Measurements from ENCODE around the gene BST1.

Gene BST1

GRCh38 chr4:15676899-15677298, 26.0 kb upstream of the BST1 start:
- DNase-seq: no peak

DNA sequence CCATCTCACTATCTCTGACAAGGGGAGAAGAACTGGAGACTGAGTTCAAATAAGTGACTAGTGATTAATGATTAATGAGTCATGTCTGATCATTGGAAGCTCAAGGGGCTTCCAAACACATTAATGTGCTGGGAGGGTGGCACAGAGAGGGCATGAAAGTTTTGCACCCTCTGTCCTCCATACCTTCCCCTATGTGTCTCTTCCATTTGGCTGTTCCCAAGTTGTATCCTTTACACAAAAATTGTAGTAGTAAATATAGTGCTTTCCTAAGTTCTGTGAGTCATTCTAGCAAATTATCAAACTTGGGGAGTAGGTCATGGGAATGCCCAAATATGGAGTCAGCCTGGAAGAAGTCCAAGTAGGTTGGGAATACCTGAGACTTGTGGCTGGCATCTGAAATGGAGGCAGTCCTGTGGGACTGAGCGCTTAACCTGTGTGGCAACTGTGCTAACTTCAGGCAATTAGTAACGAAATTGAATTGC, 25.3 kb upstream of the BST1 start:
- no peak for DNase-seq

- DNase-seq: no peak
Observed at GRCh38 chr4:15681067-15681371, 21.8 kb upstream of the BST1 start.

GRCh38 chr4:15681372-15682241, 21.3 kb upstream of the BST1 start, which contains the start of gene FAM200B:
FAM200B (plus strand) TSS chr4:15681827; CDS start chr4:15686978, 5,151 bp downstream.
- DNase-seq: peak; percentile 96 to 98

DNA sequence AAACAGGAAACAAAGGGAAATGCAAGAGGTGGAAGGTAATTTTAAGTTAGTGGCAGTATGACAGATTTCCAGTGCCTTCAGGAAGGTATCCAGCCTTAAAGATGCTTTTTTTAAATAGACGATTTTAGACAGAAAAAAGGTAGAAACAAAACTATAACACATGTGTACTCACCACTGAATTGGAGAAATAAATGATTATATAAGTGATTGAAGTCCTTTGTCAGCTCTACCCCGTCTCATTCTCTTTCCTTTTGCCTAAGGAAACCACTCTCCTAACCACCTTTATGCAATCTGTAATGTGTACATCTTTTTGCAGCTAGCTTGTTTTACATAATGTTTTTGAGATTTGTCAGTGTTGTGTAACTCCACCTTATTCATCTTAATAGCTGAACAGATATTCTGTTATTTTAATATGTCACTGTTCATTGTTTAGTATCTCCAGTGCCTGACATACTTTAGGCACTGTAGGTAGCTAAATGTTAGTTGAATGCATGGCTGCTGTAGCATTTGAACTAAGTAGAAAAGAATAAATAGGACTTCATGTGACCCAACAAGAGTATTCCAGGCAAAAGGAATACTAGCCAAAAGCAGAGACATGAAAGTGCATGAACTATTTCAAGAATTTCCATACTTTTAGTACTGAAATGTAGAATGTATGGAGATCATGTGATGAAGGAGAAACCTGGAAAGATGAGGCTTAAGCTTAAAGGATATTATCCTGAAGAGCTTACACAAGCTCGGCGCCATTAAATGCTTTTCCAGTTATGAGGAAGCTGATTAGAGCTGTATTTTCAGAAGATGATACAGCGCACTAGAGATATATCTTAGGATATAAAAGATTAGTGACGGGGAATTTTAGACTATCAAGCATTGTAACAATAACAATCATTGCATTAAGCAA, 20.4 kb upstream of the BST1 start:
- peak in 1 of 2 experiments; percentile 44 for DNase-seq

- peak; percentile 32 to 49 for DNase-seq
Observed at GRCh38 chr4:15683143-15683495, 19.7 kb upstream of the BST1 start.

DNA sequence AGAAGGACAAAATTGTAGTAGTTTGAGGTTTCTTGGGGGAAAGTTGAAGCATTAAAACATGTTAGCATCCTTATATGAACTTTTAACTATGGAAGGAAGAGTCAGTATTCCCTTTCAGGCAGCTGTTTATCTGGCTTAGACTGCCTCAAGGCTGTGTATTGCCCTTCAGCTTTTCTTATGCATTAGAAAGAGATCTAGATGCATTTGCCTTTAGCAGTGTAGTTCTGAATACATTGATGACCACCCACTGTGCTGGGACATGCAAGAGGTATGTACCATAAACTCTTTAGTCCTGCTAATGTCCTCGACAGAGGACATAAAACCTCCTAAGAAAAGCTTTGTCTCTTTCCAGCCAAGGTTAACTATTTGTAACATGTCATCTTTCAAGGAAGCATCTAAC, 18.4 kb upstream of the BST1 start:
- no peak for DNase-seq

DNA sequence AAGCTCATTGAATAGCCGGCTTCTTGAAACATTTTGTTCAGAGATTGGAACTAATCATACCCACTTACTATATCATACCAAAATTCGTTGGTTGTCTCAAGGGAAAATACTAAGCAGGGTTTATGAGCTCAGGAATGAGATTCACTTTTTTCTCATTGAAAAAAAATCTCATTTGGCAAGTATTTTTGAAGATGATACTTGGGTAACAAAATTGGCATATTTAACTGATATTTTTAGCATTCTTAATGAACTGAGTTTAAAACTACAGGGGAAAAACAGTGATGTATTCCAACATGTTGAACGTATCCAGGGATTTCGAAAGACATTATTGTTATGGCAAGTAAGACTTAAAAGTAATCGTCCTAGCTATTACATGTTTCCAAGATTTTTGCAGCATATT, 14.8 kb upstream of the BST1 start:
- no peak for DNase-seq

GRCh38 chr4:15689540-15689939, 13.3 kb upstream of the BST1 start:
- peak; percentile 15 to 45 for DNase-seq

GRCh38 chr4:15690020-15690809, 12.7 kb upstream of the BST1 start:
- DNase-seq: peak; percentile 10 to 24

GRCh38 chr4:15691346-15692135, 11.3 kb upstream of the BST1 start:
- peak; percentile 19 to 44 for DNase-seq

DNA sequence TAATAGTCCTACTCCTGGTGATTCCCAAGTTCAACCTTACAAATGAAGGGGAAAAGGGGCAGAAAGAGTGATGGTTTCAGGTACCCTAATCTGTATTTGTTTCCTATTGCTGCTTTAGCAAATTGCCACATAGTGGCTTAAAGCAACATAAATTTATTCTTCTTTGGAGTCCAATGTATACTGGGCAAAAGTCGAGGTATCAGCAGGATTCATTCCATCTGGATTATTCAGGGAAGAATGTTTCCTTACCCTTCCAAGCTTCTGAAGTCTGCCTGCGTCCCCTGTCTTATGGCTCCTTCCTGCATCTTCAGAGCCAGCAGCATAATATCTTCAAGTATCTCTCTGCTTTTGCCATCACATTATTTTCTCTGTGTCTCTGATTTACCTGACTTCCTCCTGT, 10.3 kb upstream of the BST1 start:
- no peak for DNase-seq

GRCh38 chr4:15694431-15694830, 8.4 kb upstream of the BST1 start:
- DNase-seq: no peak

GRCh38 chr4:15695240-15695699, 7.6 kb upstream of the BST1 start:
- DNase-seq: no peak

GRCh38 chr4:15695729-15696128, 7.1 kb upstream of the BST1 start:
- DNase-seq: no peak

- DNase-seq: no peak
Observed at GRCh38 chr4:15696866-15697265, 6.0 kb upstream of the BST1 start.

DNA sequence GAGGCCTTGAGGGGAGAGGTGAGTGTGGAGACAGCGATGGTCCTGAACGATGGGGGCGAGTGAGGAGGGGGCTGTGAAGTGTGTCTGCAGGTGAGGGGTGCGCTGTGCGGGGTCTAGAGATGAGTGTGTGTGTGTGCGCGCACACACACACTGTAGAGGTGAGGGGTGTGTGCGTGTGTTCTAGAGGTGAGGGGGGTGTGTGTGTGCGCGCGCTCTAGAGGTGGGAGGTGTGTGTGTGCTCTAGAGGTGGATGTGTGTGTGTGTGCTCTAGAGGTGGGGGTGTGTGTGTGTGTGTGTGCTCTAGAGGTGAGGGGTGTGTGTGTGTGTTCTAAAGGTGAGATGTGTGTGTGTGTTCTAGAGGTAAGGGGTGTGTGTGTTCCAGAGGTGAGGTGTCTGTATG, 574 bp downstream of the BST1 start:
- DNase-seq: no peak

DNA sequence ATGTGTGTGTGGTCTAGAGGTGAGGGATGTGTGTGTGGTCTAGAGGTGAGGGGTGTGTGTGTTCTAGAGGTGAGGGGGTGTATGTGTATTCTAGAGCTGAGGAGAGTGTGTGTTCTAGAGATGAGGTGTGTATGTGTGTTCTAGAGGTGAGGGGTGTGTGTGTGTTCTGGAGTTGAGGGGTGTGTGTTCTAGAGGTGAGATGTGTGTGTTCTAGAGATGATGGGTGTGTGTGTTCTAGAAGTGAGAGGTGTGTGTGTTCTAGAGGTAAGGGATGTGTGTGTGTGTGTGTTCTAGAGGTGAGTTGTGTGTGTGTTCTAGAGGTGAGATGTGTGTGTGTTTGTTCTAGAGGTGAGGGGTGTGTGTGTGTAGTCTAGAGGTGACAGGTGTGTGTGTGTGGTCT, 1.3 kb downstream of the BST1 start:
- no peak for DNase-seq

- DNase-seq: no peak
Observed at GRCh38 chr4:15706646-15707362, 3.9 kb downstream of the BST1 start.

DNA sequence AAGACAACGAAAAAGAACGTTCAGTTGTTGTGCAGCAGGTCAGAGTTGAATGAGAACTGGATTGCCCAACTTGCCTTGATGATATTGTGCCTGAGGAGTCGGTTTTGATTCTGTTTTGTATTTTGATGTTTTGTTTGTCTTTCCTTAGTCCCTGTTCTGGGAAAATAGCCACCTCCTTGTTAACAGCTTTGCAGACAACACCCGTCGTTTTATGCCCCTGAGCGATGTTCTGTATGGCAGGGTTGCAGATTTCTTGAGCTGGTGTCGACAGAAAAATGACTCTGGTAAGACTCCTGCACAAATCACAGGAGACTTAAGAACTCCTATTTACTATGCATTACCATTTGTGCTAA, 4.5 kb downstream of the BST1 start:
- no peak for DNase-seq

DNA sequence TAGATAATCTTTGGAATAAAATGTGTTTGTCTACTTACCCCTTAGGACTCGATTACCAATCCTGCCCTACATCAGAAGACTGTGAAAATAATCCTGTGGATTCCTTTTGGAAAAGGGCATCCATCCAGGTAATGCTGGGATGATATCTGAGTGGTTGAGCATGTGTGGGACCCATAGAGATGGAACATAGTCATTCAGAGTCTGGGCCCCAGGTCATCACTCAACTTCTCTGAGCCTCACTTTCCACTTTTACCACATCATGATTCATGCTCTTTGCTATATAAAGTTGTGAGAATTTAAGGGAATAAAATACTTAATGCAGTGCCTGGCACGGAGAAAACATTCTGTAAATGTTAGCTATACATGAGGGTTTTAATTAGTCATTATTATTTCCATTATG, 8.9 kb downstream of the BST1 start:
- DNase-seq: no peak

- no peak for DNase-seq
Observed at GRCh38 chr4:15712214-15712613, 9.3 kb downstream of the BST1 start.

All from Kasumi-1 (cell line).